Activated naive CD8-positive, alpha-beta T cell treated with anti-CD3 and anti-CD28 coated beads, Interleukin-2, amount 50 U/mL, for 16 hours (primary cell): ENCODE measurements around the gene SLC2A9.
"Not testable (repeated sequence)": the region's sequence is repeated elsewhere in the genome, so short reads cannot be mapped to it uniquely, and the experiment has no call there.

ENCODE experiments used
- DNase-seq: peaks from one replicate; pipeline ENCODE4 v3.0.0-alpha.2; 2020; ENCODE audit warnings: low read depth, low spot score

Gene SLC2A9

DNA sequence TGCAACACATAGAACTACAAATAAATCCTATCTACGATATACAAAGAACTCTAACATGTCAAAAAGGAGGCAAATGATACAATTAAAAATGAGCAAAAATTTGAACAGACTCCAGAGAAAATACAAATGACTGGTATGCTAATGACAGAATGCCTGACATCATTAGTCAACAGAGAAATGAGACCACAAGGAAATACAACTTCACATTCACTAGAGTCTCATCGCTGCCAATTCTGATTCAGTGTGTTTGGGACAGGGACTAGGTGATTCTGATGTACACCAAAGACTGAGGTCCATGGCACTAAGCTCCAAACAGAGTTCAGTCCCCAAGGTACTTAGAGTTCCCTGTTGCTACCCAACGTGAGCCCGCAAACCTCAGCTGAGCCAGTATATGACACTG lies 23.4 kb downstream of the SLC2A9 start:
- DNase-seq, result no peak

GRCh38 chr4:9996319-9997110 lies 24.8 kb downstream of the SLC2A9 start:
- no peak for DNase-seq

GRCh38 chr4:9994246-9994847 lies 26.9 kb downstream of the SLC2A9 start:
- no peak for DNase-seq

DNA sequence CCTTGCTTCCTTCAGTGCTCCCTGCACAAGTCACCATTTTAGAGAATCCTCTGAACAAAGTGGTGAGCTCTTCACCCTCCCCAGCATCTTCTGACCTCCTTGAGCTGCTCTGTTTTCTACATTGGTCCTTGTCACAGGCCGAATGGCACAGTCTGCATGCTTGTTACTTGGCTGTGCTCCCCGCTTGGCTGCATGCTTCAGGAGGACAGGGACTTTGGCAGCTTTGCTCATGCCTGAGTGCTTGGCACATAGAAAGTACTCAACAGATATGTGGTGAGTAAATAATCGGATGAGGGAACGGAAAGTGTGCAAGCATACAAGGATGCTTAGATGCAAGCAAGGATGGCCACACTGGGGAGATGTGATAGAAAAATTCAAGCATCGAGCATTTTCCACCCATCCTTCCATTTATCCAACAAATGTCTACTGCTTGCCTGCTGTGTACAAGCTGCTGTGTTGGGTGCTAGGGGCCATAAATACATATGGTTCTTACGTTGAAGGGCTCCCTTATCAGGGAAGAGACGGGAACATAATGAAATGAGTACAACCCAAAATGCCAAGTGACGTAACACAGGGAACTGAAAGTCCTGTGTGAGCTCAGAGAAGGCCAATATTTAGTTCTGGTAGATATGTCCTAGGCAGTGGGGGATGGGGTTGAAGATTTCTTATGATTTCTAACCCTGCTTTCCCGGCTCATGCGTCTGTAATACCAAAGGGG lies 31.2 kb downstream of the SLC2A9 start:
- DNase-seq, result no peak

GRCh38 chr4:9988933-9989332 lies 32.4 kb downstream of the SLC2A9 start:
- no peak for DNase-seq

DNA sequence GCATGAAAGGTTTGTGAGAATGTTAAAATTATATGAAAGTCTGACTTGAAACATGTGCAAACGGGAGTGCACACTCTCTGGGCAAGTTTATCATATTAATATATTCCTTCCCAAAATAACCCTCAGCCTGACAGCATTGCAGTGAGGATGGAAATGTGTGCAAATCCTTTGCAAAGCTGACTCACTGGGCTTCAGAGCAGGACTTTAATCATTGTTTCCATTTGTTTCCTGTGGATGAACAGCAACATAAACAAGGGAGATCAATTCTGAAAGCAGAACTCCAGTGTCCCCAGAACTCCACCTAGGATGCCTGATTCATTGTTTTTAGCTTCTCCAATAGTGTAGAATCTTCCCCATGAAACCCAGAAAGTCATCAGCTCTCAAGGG lies 32.9 kb downstream of the SLC2A9 start:
- no peak for DNase-seq

DNA sequence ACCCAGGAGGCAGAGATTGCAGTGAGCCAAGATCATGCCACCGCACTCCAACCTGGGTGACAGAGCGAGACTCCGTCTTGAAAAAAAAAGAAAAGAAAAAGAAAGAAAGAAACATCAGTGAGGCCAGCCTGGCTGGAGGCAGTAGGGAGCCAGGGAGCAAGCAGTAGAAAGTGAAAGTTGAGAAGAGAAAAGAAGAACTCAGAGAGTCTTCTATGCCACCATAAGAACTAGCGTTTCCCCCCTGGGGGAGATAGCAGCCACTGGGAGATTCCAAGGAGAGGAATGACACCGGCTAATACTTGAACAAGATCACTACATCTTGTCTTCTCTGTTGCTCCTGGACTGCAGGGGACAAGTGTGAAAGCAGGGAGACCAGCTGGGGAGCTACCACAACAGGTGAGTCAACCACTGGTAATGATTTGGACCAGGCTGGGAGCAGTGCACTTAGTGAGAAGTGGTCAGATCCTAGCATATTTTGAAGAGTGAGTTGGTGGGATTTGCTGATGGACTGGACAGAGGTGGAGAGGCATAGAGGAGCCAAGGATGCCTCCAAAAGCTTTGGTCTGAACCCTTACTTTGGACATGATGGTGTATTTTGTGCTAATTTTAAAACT lies 33.4 kb downstream of the SLC2A9 start:
- no peak for DNase-seq

DNA sequence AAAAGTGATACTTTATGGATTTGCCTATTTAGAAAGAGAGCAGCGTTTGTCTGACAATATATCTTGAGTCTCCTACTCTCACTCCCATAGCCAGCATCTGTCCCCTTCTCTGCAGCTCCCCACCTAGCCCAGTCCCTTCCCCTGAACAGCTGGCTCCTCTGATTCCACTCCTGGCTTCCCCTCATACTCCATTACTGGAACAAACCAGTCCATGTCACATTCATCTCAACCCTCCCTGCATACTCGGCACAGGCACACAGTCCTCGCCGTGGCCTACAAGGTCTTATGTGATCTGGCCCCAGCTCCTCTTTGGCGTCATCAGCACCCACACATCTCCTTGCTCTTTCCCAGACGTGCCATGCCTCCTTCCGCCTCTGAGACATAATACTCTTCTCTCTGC lies 36.7 kb downstream of the SLC2A9 start:
- DNase-seq, result no peak

GRCh38 chr4:9983211-9983610 lies 38.1 kb downstream of the SLC2A9 start:
- DNase-seq, result no peak

DNA sequence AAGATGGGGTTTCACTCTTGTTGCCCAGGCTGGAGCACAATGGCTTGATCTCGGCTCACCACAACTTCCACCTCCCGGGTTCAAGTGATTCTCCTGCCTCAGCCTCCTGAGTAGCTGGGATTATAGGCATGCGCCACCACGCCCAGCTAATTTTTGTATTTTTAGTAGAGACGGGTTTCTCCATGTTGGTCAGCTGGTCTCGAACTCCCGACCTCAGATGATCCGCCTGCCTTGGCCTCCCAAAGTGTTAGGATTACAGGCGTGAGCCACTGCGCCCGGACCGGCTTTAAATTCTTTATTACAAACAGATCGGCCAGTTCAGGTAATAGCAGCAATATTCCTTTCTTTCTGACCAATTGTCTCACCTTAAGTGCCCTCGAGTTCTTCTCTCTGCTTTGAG lies 39.4 kb downstream of the SLC2A9 start:
- not testable (repeated sequence) for DNase-seq

DNA sequence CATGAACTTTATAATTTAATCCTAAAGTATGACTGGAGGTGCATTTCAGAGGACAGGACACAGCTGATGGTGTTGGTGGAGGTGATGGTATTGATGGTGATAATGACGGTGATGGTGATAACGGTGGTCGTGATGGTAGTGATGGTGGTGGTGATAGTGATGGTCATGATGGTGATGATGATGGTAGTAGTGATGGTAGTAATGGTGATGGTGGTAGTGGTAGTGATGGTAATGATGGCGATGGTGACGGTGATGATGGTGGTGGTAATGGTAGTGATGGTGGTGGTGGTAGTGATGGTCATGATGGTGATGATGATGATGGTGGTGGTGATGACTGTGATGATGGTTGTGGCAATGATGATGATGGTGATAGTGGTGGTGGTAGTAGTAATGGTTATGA lies 40.4 kb downstream of the SLC2A9 start:
- DNase-seq, result no peak

GRCh38 chr4:9979101-9979701 lies 42.1 kb downstream of the SLC2A9 start:
- no peak for DNase-seq

GRCh38 chr4:9977518-9978031 lies 43.7 kb downstream of the SLC2A9 start:
- no peak for DNase-seq

DNA sequence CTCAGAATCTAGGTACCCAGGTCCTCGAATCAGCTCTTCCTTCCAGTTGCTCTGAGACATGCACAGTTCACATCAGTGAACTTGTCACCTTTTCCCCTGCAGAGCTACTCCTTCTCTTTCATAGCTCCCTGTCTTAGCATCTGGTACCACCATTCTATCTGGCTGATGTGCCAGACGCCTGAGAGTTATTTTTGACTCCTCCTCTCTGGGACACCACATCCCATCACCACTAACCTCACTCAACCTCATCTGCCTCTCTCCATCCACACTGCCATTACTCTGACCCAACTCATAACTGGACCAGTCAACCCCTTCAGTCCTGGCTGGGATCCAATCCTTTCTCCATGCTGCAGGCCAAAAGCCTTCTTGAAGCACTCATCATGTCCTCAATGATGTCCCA lies 44.5 kb downstream of the SLC2A9 start:
- DNase-seq, result no peak

GRCh38 chr4:9976293-9976692 lies 45.0 kb downstream of the SLC2A9 start:
- no peak for DNase-seq

- DNase-seq, result no peak
Observed at GRCh38 chr4:9971711-9972110, 49.6 kb downstream of the SLC2A9 start.

DNA sequence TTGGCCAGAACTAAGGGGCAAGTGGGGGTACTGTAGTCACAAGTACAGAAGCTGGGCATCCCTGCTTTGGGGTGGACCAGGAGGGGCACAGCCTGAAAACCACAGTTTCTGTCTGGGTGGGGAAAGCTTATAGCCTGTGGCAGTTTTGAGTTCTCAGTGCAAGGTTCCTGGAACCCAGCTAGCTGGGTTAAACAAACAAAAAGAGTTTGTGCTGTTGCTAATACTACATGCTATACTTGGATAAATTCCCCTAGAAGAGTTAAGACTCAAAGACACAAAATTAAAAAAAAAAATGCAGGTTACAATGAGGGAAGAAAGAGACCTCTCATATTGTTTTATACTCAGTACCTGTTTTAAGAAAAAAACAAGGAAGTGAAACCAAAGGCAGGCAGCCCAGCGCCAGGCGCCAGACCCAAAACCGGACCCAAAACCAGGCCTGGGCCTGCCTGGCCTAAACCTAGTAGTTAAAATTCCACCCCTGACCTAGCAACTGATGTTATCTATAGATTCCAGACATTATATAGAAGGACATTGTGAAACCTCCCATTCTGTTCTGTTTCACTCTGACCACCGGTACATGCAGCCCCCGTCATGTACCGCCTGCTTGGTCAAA lies 50.8 kb downstream of the SLC2A9 start:
- no peak for DNase-seq

DNA sequence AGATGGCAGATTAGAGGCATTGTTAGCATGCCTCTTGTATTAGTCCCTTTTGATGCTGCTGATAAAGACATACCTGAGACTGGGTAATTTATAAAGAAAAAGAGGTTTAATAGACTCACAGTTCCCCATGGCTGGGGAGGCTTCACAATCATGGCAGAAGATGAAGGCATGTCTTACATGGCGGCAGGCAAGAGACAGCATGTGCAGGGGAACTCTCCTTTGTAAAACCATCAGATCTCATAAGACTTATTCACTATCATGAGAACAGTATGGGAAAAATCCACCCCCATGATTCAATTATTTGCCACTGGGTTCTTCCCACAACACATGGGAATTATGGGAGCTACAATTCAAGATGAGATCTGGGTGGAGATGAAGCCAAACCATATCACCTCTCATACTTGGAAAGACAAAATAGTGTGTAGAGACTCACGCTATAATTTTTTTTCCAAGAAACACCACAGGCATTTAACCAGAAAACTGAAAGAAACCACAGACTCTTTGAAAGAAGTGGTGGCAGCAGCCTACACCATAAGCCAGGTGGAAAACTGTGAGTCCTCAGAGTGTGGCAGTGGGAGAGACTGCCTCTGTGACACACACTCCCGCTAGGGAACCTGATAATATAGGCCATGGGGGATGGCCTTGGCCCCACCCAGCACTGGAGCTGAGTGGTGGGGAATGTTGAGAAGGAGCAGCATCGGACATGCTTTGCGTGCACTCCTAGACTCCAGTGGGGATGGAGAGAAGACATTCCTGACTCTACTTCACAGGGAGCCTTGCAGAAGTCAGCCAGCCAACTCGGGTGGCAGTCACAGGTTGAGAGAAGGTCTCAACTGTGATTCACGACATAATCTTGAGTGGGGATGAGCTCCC lies 51.5 kb downstream of the SLC2A9 start:
- DNase-seq, result no peak

GRCh38 chr4:9968472-9968871 lies 52.8 kb downstream of the SLC2A9 start:
- no peak for DNase-seq

GRCh38 chr4:9964879-9965278 lies 56.4 kb downstream of the SLC2A9 start:
- no peak for DNase-seq
